ENCODE results near the gene PARD3. TPM values are rescaled to one million over a fixed set of nuclear protein-coding genes. Genes with fewer than 3 reads are reported as not detected.

The PARD3 gene
- total RNA-seq, 1 experiment from 2014 or later = 57.4 TPM

GRCh38 chr10:34679177-34679576 is 135.9 kb downstream of the PARD3 start:
- intact Hi-C loops (cut with micrococcal nuclease; ENCODE audit: unreplicated experiment) = no loop called here
- H3K36me3 ChIP-seq (ENCODE audit: low read depth) = no peaks in the 10 kb centered on the region
- CTCF ChIA-PET = no interaction called here
- POLR2A ChIA-PET (ENCODE audit: unreplicated experiment) = interaction anchor here (0.7 kb wide), 1 partner anchor 1292 kb away, joined by 3 read pairs; no protein-coding TSS in a partner anchor
- DNase-seq = no peak
- H3K4me2 ChIP-seq = no peak overlapping the region
- H3K79me2 ChIP-seq (ENCODE audit: low read depth) = peaks cover 48% of the 10 kb centered on the region
- no peaks in the 10 kb centered on the region for H3F3A ChIP-seq (ENCODE audit: insufficient read depth, low read depth)
- BruUV-seq (replicated peaks) = no TSS peak
- H3K9me3 ChIP-seq (ENCODE audit: insufficient read depth, low read depth) = no peaks in the 10 kb centered on the region
- no peaks in the 10 kb centered on the region for H3K9me2 ChIP-seq (ENCODE audit: insufficient read depth)
- H2AFZ ChIP-seq = no peak overlapping the region
- no peaks in the 10 kb centered on the region for H3K27me3 ChIP-seq (ENCODE audit: insufficient read depth, low read depth)
- no peak overlapping the region for H3K27ac ChIP-seq
- TF ChIP-seq CTCF (conservative IDR thresholded peaks at IDR 0.05) = no peak
- TF ChIP-seq EZH2 (IDR thresholded peaks at IDR 0.05; ENCODE audit: low read depth) = no peak
- H3K4me3 ChIP-seq = no peak overlapping the region
- no peaks in the 10 kb centered on the region for H3K4me1 ChIP-seq (replicated peaks; ENCODE audit: insufficient read depth)
- H4K20me1 ChIP-seq (ENCODE audit: insufficient read depth) = no peaks in the 10 kb centered on the region

GRCh38 chr10:34677591-34677990 is 137.5 kb downstream of the PARD3 start:
- H3K4me2 ChIP-seq = no peak overlapping the region
- BruUV-seq (replicated peaks) = no TSS peak

GRCh38 chr10:34677132-34677531 is 138.0 kb downstream of the PARD3 start:
- CTCF ChIA-PET = no interaction called here
- POLR2A ChIA-PET (ENCODE audit: unreplicated experiment) = no interaction called here
- H3K4me2 ChIP-seq = no peak overlapping the region
- DNase-seq = no peak
- H3K27me3 ChIP-seq (ENCODE audit: insufficient read depth, low read depth) = no peaks in the 10 kb centered on the region
- no peak overlapping the region for H3K27ac ChIP-seq
- no peaks in the 10 kb centered on the region for H3K9me3 ChIP-seq (ENCODE audit: insufficient read depth, low read depth)
- no peak overlapping the region for H2AFZ ChIP-seq
- H3F3A ChIP-seq (ENCODE audit: insufficient read depth, low read depth) = no peaks in the 10 kb centered on the region
- H3K4me3 ChIP-seq = no peak overlapping the region
- no peak for TF ChIP-seq CTCF (conservative IDR thresholded peaks at IDR 0.05)
- H3K4me1 ChIP-seq (replicated peaks; ENCODE audit: insufficient read depth) = no peaks in the 10 kb centered on the region
- no peaks in the 10 kb centered on the region for H4K20me1 ChIP-seq (ENCODE audit: insufficient read depth)
- peaks cover 35% of the 10 kb centered on the region for H3K79me2 ChIP-seq (ENCODE audit: low read depth)
- H3K36me3 ChIP-seq (ENCODE audit: low read depth) = no peaks in the 10 kb centered on the region
- no peaks in the 10 kb centered on the region for H3K9me2 ChIP-seq (ENCODE audit: insufficient read depth)
- intact Hi-C loops (cut with micrococcal nuclease; ENCODE audit: unreplicated experiment) = no loop called here
- BruUV-seq (replicated peaks) = no TSS peak

More at GRCh38 chr10:34677591-34677990, 137.5 kb downstream of the PARD3 start:
- no peaks in the 10 kb centered on the region for H4K20me1 ChIP-seq (ENCODE audit: insufficient read depth)
- H3K36me3 ChIP-seq (ENCODE audit: low read depth) = no peaks in the 10 kb centered on the region
- POLR2A ChIA-PET (ENCODE audit: unreplicated experiment) = no interaction called here
- H3K9me2 ChIP-seq (ENCODE audit: insufficient read depth) = no peaks in the 10 kb centered on the region
- no peaks in the 10 kb centered on the region for H3F3A ChIP-seq (ENCODE audit: insufficient read depth, low read depth)
- H3K4me3 ChIP-seq = no peak overlapping the region
- peaks cover 38% of the 10 kb centered on the region for H3K79me2 ChIP-seq (ENCODE audit: low read depth)
- no peak for TF ChIP-seq EZH2 (IDR thresholded peaks at IDR 0.05; ENCODE audit: low read depth)
- no peak for TF ChIP-seq CTCF (conservative IDR thresholded peaks at IDR 0.05)
- H2AFZ ChIP-seq = no peak overlapping the region
- no peaks in the 10 kb centered on the region for H3K9me3 ChIP-seq (ENCODE audit: insufficient read depth, low read depth)
- H3K27me3 ChIP-seq (ENCODE audit: insufficient read depth, low read depth) = no peaks in the 10 kb centered on the region
- intact Hi-C loops (cut with micrococcal nuclease; ENCODE audit: unreplicated experiment) = no loop called here
- no peaks in the 10 kb centered on the region for H3K4me1 ChIP-seq (replicated peaks; ENCODE audit: insufficient read depth)
- CTCF ChIA-PET = interaction anchor here (0.6 kb wide), 1 partner anchor 77 kb away, joined by 3 read pairs; no protein-coding TSS in a partner anchor
- H3K27ac ChIP-seq = no peak overlapping the region
- no peak for DNase-seq
